DOHH2 (cell line): ENCODE measurements around the gene OR2A1.
"Not testable (repeated sequence)": the region's sequence is repeated elsewhere in the genome, so short reads cannot be mapped to it uniquely, and the experiment has no call there.

Experiments used
- CTCF ChIP-seq: fragments of 200-600 bp; sonication (generic); IDR thresholded peaks from one replicate; pipeline ENCODE4 v1.5.1; 2014; ENCODE audit warnings: antibody characterized with exemption, mild to moderate bottlenecking, low read depth, low read length; ENCODE audit not compliant: poor library complexity, severe bottlenecking
- EZH2phosphoT487 ChIP-seq: fragments of 200-600 bp; sonication (generic); IDR thresholded peaks from 2 replicates; pipeline ENCODE4 v1.6.1; 2017; ENCODE audit warnings: borderline replicate concordance, mild to moderate bottlenecking, antibody characterized with exemption, low read length, moderate library complexity, mixed read lengths

GRCh38 chr7:144369221-144369620, 57.0 kb downstream of the OR2A1 start:
- not testable (repeated sequence) for TF ChIP-seq EZH2phosphoT487, CTCF
